GM19351 (cell line): ENCODE measurements around the gene P4HB.

Experiments
- ATAC-seq: cut with Tn5 transposase; IDR thresholded peaks from one replicate; pipeline ENCODE4 v1.9.1; 2021; ENCODE audit warnings: mild to moderate bottlenecking, moderate library complexity; ENCODE audit not compliant: unreplicated experiment

Gene P4HB

DNA sequence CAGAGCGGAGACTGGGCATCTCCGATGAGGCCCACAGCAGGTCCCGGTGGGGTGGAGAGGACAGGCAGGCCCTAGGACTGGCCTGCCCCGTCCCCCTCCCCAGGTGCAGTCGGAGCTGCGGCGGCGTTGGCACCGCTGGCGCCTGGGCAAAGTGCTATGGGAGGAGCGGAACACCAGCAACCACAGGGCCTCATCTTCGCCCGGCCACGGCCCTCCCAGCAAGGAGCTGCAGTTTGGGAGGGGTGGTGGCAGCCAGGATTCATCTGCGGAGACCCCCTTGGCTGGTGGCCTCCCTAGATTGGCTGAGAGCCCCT lies 47.0 kb downstream of the P4HB start:
- ATAC-seq, result no peak

DNA sequence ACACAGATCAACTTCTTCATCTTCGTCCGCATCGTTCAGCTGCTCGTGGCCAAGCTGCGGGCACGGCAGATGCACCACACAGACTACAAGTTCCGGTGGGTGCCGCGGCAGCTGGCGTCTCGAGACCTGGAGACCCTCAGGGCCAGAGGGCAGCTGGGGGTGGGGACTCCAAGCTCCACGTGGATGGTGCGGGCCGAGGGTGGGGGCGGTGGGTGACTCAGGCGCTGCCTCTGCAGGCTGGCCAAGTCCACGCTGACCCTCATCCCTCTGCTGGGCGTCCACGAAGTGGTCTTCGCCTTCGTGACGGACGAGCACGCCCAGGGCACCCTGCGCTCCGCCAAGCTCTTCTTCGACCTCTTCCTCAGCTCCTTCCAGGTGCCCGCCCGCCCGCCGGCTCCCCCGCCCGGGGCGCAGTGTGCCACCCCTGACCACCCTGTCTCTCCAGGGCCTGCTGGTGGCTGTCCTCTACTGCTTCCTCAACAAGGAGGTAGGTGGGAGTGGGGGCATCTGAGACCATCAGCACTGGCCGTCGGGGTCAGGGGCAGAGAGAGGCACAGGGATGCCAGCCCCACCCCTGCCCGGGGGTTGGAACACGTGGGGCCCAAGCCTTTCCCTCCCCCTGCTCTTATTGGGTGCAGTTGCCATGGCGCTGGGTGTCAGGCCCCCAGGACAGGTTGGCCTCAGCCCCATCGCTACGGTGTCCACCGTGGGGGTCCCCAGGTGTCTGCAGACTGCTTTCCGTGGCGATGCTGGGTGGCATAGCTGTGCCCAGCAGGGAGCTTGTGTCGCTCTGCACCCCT lies 47.6 kb downstream of the P4HB start:
- no peak for ATAC-seq

DNA sequence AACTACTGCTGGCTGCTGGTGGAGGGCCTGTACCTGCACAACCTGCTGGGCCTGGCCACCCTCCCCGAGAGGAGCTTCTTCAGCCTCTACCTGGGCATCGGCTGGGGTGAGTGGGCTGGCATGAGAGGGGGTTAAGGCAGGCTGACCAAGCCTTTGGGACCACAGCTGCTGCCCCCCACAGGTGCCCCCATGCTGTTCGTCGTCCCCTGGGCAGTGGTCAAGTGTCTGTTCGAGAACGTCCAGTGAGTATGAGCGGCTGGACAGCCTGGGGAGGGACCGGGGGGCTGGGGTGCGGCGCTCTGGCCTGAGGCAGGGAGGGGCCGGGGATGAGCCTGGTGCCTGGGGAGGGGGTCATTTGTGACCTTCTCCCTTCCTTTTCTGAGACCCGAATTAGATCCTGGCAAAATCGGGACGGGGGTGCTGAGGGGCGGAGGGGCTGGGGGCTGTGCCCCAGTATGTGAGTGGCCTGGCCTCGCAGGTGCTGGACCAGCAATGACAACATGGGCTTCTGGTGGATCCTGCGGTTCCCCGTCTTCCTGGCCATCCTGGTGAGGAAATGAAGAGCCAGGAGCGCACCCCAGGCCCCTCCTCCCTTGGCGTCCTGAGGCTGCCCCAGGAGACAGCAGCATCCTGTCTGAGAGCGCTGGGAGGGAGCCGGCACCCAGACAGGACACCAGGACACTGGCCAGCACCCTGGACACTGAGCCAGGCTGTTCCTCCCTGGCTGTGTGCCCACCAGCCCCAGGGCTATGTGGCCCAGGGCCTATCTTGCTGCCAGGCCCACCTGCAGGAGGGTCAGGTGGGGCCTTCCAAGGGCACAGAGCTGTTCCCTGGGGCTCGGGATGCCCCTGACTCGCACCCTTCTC lies 48.4 kb downstream of the P4HB start:
- no peak for ATAC-seq

DNA sequence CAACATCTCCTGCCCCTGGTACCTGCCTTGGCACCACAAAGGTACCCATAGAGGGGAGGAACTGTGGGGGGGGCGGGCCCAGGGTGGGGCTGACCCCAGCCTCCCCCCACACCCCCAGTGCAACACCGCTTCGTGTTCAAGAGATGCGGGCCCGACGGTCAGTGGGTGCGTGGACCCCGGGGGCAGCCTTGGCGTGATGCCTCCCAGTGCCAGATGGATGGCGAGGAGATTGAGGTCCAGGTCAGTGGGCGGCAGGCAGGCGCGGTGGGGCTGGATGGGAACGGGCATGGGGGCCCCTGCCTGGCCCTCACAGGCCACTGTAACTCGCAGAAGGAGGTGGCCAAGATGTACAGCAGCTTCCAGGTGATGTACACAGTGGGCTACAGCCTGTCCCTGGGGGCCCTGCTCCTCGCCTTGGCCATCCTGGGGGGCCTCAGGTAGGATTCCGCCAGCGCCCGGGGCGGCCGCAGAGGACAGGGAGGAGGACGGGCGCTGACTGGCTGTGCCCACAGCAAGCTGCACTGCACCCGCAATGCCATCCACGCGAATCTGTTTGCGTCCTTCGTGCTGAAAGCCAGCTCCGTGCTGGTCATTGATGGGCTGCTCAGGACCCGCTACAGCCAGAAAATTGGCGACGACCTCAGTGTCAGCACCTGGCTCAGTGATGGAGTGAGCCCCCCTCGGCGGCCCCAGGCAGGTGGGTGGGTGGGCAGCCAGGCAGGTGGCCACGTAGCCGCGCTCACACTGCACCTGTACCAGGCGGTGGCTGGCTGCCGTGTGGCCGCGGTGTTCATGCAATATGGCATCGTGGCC lies 49.2 kb downstream of the P4HB start:
- ATAC-seq, result no peak

DNA sequence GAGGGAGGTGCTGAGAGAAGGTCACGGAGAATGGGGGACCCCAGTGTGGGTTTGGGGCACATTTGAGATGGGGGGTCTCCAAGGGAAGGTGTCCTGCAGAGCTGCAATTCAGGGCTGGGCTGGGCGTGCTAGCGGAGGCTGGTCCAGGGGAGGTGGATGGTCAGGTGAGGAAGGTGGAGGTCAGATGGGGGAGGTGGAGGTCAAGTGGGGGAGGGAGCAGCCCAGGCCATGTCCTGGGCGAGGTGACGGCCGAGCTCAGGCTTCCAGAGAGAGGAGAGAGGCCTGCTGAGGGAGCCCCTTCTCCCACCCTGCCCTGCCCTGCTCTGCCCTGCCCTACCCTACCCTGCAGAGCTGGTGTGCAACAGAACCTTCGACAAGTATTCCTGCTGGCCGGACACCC lies 49.9 kb downstream of the P4HB start:
- no peak for ATAC-seq

DNA sequence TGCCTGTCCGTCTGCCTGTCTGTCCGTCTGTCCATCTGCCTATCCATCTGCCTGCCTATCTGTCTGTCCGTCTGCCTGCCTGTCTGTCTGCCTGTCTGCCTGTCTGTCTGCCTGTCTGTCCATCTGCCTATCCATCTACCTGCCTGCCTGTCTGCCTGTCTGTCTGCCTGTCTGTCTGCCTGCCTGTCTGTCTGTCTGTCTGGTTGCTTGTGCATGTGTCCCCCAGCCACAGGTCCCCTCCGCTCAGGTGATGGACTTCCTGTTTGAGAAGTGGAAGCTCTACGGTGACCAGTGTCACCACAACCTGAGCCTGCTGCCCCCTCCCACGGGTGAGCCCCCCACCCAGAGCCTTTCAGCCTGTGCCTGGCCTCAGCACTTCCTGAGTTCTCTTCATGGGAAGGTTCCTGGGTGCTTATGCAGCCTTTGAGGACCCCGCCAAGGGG lies 50.8 kb downstream of the P4HB start:
- ATAC-seq, result no peak

DNA sequence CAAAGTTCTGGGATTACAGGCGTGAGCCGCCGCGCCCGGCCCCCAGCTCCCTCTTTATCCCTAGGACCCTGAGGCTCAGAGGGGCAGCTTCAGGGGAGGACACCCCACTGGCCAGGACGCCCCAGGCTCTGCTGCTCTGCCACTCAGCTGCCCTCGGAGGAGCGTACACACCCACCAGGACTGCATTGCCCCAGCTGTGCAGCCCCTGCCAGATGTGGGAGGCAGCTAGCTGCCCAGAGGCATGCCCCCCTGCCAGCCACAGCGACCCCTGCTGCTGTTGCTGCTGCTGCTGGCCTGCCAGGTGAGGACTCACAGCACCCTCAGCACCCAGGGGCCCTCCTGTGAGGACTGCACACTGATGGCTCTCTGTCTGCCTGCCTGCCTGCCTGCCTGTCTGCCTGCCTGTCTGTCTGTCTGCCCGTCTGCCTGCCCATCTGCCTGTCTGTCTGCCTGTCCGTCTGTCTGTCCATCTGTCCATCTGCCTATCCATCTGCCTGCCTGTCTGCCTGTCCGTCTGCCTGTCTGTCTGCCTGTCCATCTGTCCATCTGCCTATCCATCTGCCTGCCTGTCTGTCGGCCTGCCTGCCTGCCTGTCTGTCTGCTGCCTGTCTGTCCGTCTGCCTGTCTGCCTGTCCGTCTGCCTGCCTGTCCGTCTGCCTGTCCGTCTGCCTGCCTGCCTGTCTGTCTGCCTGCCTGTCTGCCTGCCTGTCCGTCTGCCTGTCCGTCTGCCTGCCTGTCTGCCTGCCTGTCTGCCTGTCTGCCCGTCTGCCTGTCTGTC lies 51.4 kb downstream of the P4HB start:
- ATAC-seq, result no peak

DNA sequence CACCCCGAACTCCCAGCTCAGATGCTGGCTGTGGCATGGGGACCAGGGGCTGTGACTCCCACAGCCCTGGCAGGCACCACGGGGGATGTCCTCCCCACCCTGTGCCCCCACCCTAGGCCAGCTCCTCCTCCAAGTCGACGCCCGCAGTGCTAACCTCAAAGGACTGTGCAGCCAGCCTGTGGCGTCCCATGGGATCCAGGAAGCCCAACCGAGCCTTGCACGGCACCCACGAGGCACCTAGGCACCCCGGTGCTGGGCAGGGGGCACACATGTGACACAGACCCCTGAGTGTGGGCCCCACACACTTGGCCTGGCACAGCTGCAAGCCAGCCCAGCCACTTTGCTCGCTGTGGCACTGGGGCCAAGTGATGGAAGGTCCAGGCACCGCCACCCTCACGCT lies 52.5 kb downstream of the P4HB start:
- ATAC-seq, result no peak

DNA sequence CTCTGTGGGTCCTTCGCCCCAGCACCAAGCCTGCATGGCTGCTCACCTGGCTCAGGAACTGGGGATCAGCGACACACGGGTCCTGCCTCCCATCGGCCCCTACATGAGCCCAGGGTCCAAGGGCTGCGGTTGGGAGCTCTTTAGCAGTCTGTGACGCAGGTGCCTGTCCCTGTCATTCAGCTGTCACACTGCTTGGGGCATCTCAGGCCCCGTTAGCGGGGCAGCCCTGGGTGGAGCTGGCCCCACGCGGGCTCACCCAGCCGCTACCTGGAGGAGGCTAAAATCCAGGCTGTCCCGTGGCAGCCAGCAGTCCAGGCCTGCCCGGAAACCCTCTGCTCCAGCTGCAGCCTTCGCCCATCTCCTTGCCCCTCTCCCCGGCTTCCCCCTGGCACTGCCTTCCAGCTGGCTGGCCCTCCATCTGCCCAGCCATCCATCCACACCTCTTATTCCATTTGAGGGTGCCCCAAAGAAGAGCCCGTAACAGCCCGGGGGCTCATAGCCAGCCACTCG lies 53.1 kb downstream of the P4HB start:
- ATAC-seq, result no peak

DNA sequence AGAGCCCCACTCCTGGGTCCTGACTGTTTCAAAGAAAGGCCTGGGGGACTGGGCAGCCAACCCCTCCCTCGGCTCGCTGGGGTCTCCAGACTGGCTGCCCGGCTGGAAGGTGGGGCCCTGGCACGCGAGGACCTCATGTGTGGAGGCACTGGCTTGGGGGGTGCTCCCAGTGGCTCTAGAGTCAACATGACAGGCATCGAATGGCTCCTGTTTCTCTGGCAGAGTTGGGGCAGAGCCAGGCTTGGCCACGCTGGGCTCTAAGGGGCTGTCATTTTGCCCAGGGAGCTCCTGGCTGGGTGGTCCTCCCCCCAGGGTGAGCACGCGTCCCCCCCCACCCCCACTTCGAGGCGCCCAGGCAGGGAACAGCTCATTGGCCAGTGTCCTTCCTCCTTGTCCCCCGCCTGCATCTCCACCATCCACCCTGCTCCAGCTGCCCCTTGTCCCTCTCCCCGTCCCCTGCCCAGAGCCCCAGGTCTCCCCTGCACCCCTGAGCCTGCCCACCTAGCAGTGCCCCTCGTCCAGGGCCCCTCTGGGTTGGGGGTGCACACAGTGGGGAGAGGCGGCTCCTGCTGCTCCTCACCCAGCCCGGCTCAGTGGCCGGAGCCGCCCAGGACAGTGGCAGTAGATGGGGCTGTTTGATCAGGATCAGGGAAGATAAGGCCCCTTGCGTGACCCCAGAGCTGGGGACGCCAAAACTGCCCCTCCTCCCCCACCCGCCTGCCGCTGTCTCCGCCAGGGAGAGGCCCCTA lies 53.7 kb downstream of the P4HB start:
- ATAC-seq, result no peak

DNA sequence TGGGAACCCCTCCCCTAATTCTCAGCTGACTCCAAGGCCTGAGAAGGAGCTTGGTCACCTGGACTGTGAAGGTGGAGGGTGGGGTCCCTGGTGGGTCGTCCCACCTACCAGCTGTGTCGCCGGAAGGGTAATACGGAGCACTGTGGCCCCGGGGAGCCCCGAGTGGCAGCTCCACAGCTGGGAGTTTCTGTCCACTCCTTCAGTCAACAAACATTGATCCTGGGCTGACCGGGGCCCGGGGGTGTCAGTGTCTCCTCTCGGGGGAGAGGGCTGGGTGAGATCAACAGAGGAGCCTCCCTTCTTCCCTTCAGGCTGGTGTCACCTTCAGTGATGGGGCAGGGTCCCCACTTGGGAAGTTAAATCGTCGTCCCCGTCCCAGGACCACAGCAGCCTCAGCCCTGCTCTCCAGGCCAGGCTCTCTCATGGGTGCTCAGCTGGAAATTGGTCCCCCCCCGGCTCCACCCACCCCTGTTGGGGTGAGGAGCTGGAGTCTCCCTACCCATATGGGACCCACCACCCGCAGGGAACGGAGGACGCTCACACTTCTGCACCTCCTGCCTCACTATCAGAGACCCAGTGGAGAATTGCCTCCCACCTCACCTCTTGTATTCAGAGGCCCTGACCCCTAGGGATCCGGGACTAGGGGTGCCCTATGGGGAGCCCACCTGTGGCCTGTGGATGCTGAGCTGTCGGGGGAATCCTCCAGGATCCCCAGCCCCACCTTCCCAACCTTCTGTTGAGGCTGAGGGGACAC lies 54.5 kb downstream of the P4HB start:
- no peak for ATAC-seq

DNA sequence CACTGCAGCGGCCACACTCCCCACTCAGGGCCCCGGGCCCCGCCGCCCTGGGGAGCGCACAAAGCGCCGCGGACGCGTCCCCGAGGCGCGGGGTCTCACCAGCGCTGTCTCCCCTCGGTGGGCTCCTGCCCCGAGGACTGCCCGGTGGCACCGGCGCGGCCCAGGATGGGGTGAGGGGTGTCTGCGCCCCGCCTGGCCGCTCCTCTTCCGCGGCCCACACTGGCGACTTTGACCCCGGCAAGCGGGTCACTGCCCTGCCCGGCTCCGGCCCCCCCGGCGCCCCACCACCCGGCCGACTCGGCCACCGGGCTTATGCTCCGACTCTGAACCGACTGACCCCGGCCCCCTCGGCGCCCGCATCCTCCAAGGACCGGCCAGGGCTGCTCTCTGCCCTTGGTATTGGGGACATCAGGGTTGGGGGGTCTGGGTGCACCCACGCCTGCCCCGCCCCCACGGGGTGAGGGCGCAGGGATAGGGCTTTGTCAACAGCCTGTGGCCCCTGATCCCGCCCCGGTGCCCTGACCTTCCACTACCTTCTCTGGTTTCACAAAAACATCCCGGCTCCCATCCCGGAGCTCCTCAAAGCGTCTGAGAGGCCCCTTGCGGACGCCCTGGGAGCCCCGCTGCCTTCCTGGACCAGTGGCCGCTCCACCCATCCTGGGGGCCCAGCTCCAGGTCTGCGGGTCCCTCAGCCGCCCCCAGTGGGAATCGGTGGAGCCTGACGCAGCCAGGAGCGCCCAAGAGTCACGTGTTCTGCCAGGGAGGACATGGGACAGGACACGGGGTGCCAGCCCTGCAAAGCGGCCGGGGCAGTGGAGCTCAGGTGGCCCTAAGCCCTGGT lies 55.6 kb downstream of the P4HB start:
- no peak for ATAC-seq

DNA sequence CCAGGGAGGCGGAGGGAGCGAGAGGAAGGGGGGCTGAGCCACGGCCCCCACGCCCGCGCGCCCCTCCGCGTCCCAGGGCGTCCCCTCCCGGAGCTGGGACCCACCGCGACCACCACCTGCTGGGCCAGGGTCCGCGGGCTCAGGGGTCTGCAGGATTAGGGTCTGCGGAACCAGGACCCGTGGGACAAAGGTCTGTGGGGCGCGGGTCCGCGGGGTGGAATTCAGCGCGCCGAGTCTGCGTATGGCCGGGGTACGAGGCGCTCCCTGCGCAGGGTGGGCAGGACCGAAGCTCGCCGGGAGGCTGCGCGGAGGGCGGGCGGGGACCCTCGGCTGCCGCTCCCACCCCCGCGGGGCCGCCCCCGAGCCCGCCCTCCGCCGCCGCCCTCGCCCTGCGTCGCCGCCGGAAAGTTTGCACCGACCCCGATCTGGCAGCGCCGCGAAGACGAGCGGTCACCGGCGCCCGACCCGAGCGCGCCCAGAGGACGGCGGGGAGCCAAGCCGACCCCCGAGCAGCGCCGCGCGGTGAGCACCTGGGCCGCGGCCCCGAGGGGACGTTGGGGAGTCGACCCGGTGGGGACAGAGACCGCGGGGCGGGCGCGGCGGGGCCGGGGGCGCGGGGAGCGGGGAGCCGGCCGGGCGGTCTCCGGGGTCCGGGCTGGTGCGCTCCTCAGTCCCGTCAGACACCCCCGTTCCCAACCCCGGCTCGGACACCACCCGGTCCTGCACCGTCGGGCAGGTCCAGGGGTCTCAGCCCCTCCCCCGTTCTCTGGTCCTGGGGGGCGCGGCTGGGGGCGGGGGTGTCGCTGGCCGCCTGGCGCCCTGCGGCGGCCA lies 56.4 kb downstream of the P4HB start, which contains the start of gene GCGR:
Gene GCGR, plus strand, starts transcription at position 423 of the 831 bp plus-strand sequence. CDS start 4,869 bp downstream, outside the sequence.
- ATAC-seq, result no peak

DNA sequence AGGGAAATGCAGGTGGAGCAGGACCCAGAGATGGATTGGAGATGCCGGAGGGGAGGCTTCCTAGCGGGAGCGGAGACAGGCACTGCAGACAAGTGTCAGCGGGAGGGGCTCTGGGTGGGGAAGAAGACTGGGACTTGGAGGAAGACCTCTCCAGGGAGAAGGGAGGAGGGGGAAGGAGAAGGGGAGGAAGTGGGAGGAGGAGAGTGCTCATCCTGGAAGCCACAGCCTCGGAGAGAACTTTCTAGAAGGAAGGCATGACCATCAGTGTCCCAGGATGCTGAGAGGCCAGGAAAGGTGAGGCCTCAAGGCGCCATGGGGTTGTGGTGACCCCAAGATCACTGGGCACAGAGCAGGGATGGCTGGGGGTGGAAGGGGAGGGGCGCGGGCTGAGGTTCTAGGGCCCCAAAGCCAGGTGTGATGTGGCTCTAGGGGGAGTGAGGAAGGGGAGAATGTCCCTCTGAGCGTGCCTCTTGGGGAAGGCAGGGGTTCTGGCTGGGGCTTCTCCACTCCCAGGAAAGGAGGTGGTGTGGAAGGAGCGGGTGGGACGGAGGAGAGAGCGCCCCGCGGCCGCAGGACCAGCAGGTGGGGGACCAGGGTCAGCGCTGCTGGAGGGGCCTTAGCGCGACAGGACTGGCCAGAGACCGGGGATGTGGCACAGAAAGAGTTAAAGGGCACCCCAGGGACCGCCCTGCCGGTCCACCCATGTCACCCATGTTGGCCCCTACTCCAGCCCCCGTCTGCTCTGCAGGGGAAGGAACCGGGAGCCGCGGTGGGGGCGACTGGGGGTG lies 57.3 kb downstream of the P4HB start:
- ATAC-seq, result no peak

DNA sequence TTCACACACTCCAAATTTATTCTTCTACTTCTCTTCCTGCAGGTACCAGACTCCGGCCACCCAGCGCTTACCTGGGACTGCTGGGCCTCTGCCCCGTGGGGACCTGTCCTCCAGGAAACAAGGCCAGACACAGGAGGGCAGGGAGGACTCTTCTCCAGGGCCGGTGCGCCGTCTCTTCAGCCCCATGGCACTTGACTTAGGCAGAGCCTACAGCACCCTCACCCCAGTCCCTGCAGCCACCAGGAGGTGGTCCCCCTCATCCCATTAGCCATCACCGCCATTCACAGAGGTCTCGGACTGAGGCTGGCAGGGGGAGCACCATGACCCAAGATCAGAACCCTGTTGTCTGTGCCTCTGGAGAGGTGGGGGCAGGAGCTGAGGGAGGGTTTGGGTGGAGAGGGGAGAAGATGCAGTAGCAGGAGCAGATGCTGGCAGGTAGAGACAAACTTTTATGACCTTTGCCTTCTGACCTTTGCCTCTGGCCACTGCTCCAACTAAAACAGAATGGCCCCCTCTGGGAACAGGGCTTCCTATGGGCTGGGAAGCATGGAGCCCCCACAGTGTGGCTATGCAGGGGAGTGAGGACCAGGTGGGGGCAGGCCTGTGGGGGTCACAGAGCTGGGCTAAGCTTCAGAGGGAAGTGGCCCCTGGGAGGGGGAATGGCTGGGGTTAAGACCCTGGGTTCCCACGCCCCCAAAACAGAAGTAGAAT lies 58.1 kb downstream of the P4HB start:
- no peak for ATAC-seq

DNA sequence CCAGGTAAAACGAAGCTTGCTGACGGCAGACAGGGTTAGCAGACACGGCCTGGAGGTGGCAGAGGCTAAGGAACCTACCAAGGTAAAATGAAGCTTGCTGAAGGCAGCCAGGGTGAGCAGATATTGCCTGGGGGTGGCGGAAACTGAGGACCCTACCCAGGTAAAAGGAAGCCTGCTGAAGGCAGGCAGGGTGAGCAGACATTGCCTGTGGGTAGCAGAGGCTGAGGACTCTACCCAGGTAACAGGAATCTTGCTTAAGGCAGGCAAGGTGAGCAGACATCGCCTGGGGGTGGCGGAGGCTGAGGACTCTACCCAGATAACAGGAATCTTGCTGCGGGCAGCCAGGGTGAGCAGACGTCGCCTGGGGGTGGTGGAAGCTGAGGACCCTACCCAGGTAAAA lies 59.0 kb downstream of the P4HB start:
- no peak for ATAC-seq
